GM18511 (cell line): ENCODE data around the gene RRAGD.

ENCODE experiments used
- ATAC-seq: cut with Tn5 transposase; IDR thresholded peaks from one replicate; pipeline ENCODE4 v1.9.1; 2021; ENCODE audit warnings: mild to moderate bottlenecking, moderate library complexity; ENCODE audit not compliant: unreplicated experiment

The RRAGD gene

GRCh38 chr6:89347825-89348224, 64.2 kb downstream of the RRAGD start:
- ATAC-seq = no peak

DNA sequence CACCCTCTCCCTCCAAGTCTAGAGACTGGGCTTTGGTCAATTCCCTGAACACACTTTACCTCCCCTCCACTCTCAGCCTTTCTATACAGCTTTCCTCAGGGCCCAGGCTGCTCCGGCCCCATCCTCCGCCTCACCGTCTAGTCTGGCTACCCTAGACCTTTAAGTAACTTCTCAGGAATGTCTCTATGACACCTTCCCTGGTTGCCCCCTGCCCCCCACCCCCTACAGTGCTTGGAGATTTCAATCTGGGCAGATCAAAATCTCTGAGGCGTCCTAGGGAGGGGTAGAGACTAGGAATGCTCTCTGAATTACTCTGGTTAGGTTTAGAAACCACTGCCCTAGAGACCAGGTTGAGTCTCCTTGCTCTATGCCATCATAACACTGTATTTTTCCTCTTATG, 65.6 kb downstream of the RRAGD start:
- ATAC-seq = no peak

DNA sequence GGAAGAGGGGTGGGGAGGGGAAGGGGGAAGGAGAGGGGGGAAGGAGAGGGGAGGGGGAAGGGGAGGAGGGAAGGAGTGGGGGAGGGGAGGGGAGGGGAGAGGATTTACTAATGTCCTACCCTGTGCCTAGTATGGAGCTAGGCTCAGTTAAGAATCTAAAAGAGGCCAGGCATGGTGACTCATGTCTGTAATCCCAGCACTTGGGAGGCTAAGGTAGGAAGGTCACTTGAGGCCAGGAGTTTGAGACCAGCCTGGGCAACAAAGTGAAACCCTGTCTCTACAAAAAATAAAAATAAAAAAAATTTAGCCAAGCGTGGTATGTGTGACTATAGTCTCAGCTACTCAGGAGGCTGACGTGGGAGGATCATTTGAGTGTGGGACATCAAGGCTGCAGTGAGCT, 72.5 kb downstream of the RRAGD start:
- ATAC-seq = no peak

- ATAC-seq = no peak
Measured at GRCh38 chr6:89335164-89335563, 76.9 kb downstream of the RRAGD start.

- ATAC-seq = no peak
Measured at GRCh38 chr6:89330910-89331309, 81.2 kb downstream of the RRAGD start.

DNA sequence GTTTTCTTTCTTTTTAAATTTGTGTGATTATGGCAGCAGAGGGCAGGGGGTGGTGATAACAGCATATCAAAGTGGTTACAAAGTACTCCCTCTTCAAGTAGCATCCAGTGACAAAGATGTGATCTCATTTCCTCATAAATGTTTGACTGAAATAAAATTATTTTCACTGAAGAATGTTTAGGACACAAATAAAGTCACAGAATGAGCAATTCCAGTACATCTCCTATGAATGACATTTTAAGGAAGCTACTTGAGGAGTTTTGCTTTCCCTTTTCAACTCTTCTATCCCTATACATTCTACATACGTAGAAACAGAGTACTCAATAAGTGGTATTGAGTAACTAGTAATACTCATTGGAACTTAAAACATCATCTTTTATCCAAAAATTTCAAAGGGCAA, 83.1 kb downstream of the RRAGD start:
- no peak for ATAC-seq

GRCh38 chr6:89324304-89324703, 87.8 kb downstream of the RRAGD start:
- no peak for ATAC-seq

GRCh38 chr6:89323511-89323971, 88.5 kb downstream of the RRAGD start:
- ATAC-seq = no peak

DNA sequence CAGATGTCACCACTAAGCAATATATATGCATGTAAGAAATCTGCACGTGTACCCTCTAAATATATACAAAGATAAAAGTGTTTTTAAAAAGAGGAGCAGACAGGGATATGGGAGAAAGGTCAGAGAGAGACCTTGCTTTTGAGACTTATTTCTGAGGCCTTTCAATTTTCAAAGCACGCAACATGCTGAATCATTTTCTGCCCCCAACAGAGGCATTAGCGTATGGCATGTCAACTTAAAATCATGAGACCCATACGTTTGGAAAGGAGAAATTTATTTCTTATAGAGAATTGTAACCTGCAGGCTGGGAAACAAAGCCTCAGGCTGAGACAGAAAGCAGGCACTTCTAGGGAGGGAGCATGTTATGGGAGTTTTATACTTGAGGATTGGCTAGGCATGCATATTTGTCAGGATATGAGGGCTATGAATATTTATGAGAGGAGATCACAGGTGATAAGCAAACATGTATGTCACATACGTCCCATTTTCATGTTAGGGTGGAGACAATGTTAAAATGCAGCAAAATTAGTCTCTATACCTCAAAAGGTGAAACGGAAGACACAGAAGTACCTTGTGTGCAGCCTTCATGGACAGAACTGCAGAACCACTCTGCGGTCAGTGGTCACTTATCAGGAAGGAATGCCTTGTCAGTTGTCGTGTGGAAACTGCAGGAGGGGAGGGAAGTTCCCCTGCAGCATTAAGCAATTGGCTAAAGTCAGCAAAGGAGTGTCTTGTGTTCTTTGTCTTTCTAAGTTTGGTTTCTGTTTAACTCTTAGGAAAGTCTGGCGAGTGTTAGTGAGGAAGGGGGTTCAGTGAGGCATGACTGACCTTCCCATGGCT, 90.7 kb downstream of the RRAGD start:
- no peak for ATAC-seq

GRCh38 chr6:89320012-89320559, 92.0 kb downstream of the RRAGD start:
- ATAC-seq = no peak

- no peak for ATAC-seq
Measured at GRCh38 chr6:89317067-89317466, 95.0 kb downstream of the RRAGD start.

DNA sequence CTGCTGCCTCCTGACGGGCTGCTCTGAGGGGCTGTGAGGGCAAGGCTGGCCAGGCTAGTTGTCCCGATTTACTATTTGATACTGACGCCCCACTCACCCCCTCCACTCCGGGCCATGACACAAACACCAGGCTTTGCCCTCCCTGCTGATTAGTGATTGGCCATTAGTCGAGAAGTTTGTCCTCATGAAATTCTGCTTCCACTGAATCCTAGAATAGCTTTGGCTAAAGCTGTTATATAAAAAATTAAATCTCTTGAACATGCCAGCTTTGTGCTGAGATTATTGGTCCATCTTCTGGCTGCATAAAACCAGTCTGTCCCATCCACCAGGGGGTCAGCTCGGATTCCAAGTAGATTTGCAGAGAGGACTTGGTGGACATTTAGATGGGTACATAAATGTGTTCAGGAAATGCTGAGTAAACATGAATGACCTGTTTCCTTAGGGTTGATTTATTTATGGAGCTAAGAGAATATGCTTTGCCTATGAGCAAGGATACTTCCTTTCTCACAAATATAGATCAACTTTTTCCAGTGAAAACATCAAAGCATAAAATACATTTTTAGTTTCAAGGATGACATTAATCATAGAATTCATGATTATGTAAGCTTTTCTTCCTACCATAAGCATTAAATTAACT, 96.7 kb downstream of the RRAGD start, which contains the start of gene GABRR2:
TSS of gene GABRR2 (minus strand) at position 51 of the 637 bp plus-strand sequence. CDS start 134 bp downstream, outside the sequence.
- ATAC-seq = no peak

DNA sequence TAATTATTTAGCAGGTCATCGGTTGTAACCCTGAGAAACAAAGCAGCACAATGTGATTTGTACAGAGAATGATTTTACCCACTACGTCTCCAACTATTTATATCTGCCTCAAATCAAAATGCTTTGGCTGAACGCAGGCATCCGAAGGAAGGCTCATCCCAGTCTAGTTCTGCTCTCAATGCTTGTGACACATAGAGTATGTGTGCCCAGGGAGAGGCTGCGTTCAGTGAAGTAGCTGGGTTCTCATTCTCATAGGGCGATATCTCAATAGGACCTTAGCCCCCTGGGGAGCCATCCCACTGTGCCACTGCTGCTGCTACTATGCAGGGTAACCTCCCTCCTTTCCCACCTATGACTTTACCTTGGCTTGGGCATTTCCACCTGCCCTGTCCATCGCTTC, 97.4 kb downstream of the RRAGD start:
- no peak for ATAC-seq
